Measurements from ENCODE around the gene ASIP. TPM values are rescaled to one million over a fixed set of nuclear protein-coding genes. Genes with fewer than 3 reads are reported as not detected.
A peak's percentile ranks its signal among the peaks of the same experiment; 100 is the strongest.

Gene ASIP
- total and polyA plus RNA-seq, 2 of the 13 experiments (the other 11 are each of a cell fraction or from before 2014, with no cell fraction given), result not detected

- TF ChIP-seq, protein P1, sequence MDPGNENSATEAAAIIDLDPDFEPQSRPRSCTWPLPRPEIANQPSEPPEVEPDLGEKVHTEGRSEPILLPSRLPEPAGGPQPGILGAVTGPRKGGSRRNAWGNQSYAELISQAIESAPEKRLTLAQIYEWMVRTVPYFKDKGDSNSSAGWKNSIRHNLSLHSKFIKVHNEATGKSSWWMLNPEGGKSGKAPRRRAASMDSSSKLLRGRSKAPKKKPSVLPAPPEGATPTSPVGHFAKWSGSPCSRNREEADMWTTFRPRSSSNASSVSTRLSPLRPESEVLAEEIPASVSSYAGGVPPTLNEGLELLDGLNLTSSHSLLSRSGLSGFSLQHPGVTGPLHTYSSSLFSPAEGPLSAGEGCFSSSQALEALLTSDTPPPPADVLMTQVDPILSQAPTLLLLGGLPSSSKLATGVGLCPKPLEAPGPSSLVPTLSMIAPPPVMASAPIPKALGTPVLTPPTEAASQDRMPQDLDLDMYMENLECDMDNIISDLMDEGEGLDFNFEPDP (CRISPR knock-in tag; conservative IDR thresholded peaks at IDR 0.05), result no peak
- TF ChIP-seq ZMYM2 (CRISPR knock-in tag; IDR thresholded peaks at IDR 0.05), result 0 out of 2 replicates have a peak, but pooled peaks have one; percentile 21
- TF ChIP-seq HCFC1 (IDR thresholded peaks at IDR 0.05; ENCODE audit: low read depth, low read length), result no peak
- no peak for TF ChIP-seq CENPX (CRISPR knock-in tag; IDR thresholded peaks at IDR 0.05)
- no peak for TF ChIP-seq ZNF362 (CRISPR knock-in tag; IDR thresholded peaks at IDR 0.05; ENCODE audit: borderline replicate concordance)
- TF ChIP-seq, protein P2, sequence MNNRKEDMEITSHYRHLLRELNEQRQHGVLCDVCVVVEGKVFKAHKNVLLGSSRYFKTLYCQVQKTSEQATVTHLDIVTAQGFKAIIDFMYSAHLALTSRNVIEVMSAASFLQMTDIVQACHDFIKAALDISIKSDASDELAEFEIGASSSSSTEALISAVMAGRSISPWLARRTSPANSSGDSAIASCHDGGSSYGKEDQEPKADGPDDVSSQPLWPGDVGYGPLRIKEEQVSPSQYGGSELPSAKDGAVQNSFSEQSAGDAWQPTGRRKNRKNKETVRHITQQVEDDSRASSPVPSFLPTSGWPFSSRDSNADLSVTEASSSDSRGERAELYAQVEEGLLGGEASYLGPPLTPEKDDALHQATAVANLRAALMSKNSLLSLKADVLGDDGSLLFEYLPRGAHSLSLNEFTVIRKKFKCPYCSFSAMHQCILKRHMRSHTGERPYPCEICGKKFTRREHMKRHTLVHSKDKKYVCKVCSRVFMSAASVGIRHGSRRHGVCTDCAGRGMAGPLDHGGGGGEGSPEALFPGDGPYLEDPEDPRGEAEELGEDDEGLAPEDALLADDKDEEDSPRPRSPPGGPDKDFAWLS (CRISPR knock-in tag; IDR thresholded peaks at IDR 0.05; ENCODE audit: borderline replicate concordance), result no peak
- no peak for TF ChIP-seq HNRNPH1 (optimal IDR thresholded peaks at IDR 0.05; ENCODE audit: low read depth, low read length)
- no peak for TF ChIP-seq FOXJ3 (CRISPR knock-in tag; IDR thresholded peaks at IDR 0.05; ENCODE audit: borderline replicate concordance)
- TF ChIP-seq POLR2G (IDR thresholded peaks at IDR 0.05; ENCODE audit: low read depth, low read length), result no peak
- TF ChIP-seq MXI1 (IDR thresholded peaks at IDR 0.05; ENCODE audit: borderline replicate concordance, low read depth, low read length), result no peak
- no peak for TF ChIP-seq UBTF (CRISPR knock-in tag; IDR thresholded peaks at IDR 0.05)
- TF ChIP-seq SP4 (CRISPR knock-in tag; IDR thresholded peaks at IDR 0.05), result no peak
- TF ChIP-seq YY1 (IDR thresholded peaks at IDR 0.05; ENCODE audit: insufficient read depth, insufficient replicate concordance, low read depth, low read length), result no peak
- TF ChIP-seq ZNF274 (CRISPR knock-in tag; IDR thresholded peaks at IDR 0.05), result no peak
- TF ChIP-seq MAFK (conservative IDR thresholded peaks at IDR 0.05 in 1 of 2, IDR thresholded peaks at IDR 0.05 in 1 of 2; ENCODE audit: low read length in 2 of 2), result no peak
- no peak for TF ChIP-seq SNRNP70 (IDR thresholded peaks at IDR 0.05; ENCODE audit: low read depth, low read length)
- TF ChIP-seq ZNF567 (CRISPR knock-in tag; IDR thresholded peaks at IDR 0.05; ENCODE audit: borderline replicate concordance), result no peak
- no peak for TF ChIP-seq CREM (IDR thresholded peaks at IDR 0.05)
- no peak for TF ChIP-seq CREM (CRISPR knock-in tag; IDR thresholded peaks at IDR 0.05)
- 0 out of 2 replicates have a peak, but pooled peaks have one; percentile 50 for TF ChIP-seq SP140L (CRISPR knock-in tag; IDR thresholded peaks at IDR 0.05; ENCODE audit: borderline replicate concordance)
- no peak for TF ChIP-seq KDM4B (CRISPR knock-in tag; IDR thresholded peaks at IDR 0.05)
- no peak for TF ChIP-seq FOXA1 (IDR thresholded peaks at IDR 0.05)
- TF ChIP-seq FOXA1 (CRISPR knock-in tag; IDR thresholded peaks at IDR 0.05), result peak; percentile 48
- no peak for TF ChIP-seq HOXA3 (CRISPR knock-in tag; IDR thresholded peaks at IDR 0.05)
Measured at GRCh38 chr20:34300256-34300806, 59.1 kb downstream of the ASIP start (continued).

Data from HepG2 (cell line).